H1 (cell line): ENCODE results near the gene ENPP3. TPM values are rescaled to one million over a fixed set of nuclear protein-coding genes. Genes with fewer than 3 reads are reported as not detected.

Experiments used
- CTCF ChIA-PET: fragments of 300-600 bp; sonication (Branson Sonifier 250); formaldehyde crosslinking; loops from one replicate; lab custom pipeline; 2021; ENCODE audit not compliant: partially characterized antibody; lab: Charles Lee
- POLR2A ChIA-PET: fragments of 300-600 bp; sonication (Branson Sonifier 250); formaldehyde crosslinking; loops from one replicate; lab custom pipeline; 2021; ENCODE audit warnings: inconsistent platforms; ENCODE audit not compliant: partially characterized antibody; lab: Charles Lee
- DNase-seq, 2 experiments: peaks; one replicate each; pipeline versions ENCODE4 v3.0.0 to v3.0.0-alpha.2; 2010 to 2022; ENCODE audit warnings: low spot score in 2 of 2, low read depth in 1 of 2, mixed read lengths in 1 of 2
- FAIRE-seq: peaks from 2 replicates; lab custom pipeline; 2011; peaks lifted over from hg19 to GRCh38; lab: Jason Lieb, UNC
- H2AFZ ChIP-seq: 2 replicates; pipeline ENCODE4 v1.8.1; 2012; ENCODE audit warnings: low read length, inconsistent platforms
- H2AK5ac ChIP-seq: 2 replicates; pipeline ENCODE4 v1.6.1; 2013; ENCODE audit warnings: low read depth, low read length
- H2BK120ac ChIP-seq: replicated peaks from 2 replicates; pipeline ENCODE3; 2013; ENCODE audit warnings: low read depth, low read length, inconsistent platforms
- H2BK12ac ChIP-seq: 2 replicates; pipeline ENCODE4 v1.6.1; 2013; ENCODE audit warnings: low read depth, low read length
- H2BK15ac ChIP-seq: 2 replicates; pipeline ENCODE4 v1.6.1; 2013; ENCODE audit warnings: low read length
- H2BK20ac ChIP-seq: 2 replicates; pipeline ENCODE4 v1.6.1; 2013; ENCODE audit warnings: low read length
- H2BK5ac ChIP-seq: 2 replicates; pipeline ENCODE4 v1.6.1; 2013; ENCODE audit warnings: low read depth, low read length
- H3K14ac ChIP-seq: 2 replicates; pipeline ENCODE4 v1.6.1; 2013; ENCODE audit warnings: inconsistent platforms; ENCODE audit not compliant: insufficient read length
- H3K18ac ChIP-seq: 2 replicates; pipeline ENCODE4 v1.6.1; 2013; ENCODE audit warnings: low read length; ENCODE audit errors: extremely low read depth
- H3K23ac ChIP-seq: 2 replicates; pipeline ENCODE4 v1.6.1; 2013; ENCODE audit warnings: inconsistent platforms; ENCODE audit not compliant: insufficient read length
- H3K23me2 ChIP-seq: 2 replicates; pipeline ENCODE4 v1.6.1; 2013; ENCODE audit warnings: low read depth, low read length
- H3K27ac ChIP-seq: 2 replicates; pipeline ENCODE4 v1.6.1; 2011; ENCODE audit warnings: low read depth, low read length, inconsistent platforms
- H3K27me3 ChIP-seq, 4 experiments: replicated peaks in 1 of 4; 1 replicate in 1 of 4; 2 replicates in 3 of 4; pipeline versions ENCODE4 v1.6.1 to v1.8.1; 2011 to 2013; ENCODE audit warnings: low read length in 3 of 4, mild to moderate bottlenecking in 3 of 4, inconsistent platforms in 2 of 4, mixed read lengths in 2 of 4, moderate library complexity in 1 of 4; ENCODE audit not compliant: control insufficient read depth in 3 of 4, insufficient read depth in 3 of 4; ENCODE audit errors: extremely low read depth in 1 of 4
- H3K36me3 ChIP-seq, 4 experiments: 2 replicates each; pipeline versions ENCODE4 v1.6.1 to v1.8.1; 2011 to 2013; ENCODE audit warnings: mild to moderate bottlenecking in 4 of 4, low read length in 3 of 4, moderate library complexity in 2 of 4, control low read depth in 1 of 4, inconsistent platforms in 1 of 4; ENCODE audit not compliant: insufficient read depth in 4 of 4, control insufficient read depth in 2 of 4
- H3K4ac ChIP-seq: replicated peaks from 2 replicates; pipeline ENCODE3; 2013; ENCODE audit warnings: low read length, low read depth, mixed read lengths, inconsistent platforms; ENCODE audit not compliant: insufficient read length
- H3K4me1 ChIP-seq, 4 experiments: replicated peaks in 1 of 4; 1 replicate in 1 of 4; 2 replicates in 3 of 4; pipeline versions ENCODE4 v1.6.1 to v1.8.1; 2011 to 2013; ENCODE audit warnings: low read length in 3 of 4, inconsistent platforms in 2 of 4, mixed read lengths in 1 of 4; ENCODE audit not compliant: insufficient read depth in 4 of 4, control insufficient read depth in 3 of 4
- H3K4me2 ChIP-seq, 2 experiments: 2 replicates each; pipeline versions ENCODE4 v1.6.1 to v1.8.1; 2011 to 2013; ENCODE audit warnings: low read depth in 2 of 2, low read length in 2 of 2, control low read depth in 1 of 2, inconsistent platforms in 1 of 2, mild to moderate bottlenecking in 1 of 2; ENCODE audit not compliant: insufficient read depth in 1 of 2
- H3K4me3 ChIP-seq, 4 experiments: fragments of 200-600, 300-600 bp in 1 of 4; sonication (generic), shearing (Covaris generic), sonication (Bioruptor Twin) in 1 of 4; 2 replicates each; pipeline versions ENCODE4 v1.5.1 to v1.8.1; 2011 to 2016; ENCODE audit warnings: low read length in 4 of 4, low read depth in 3 of 4, control low read depth in 2 of 4, inconsistent platforms in 2 of 4, mild to moderate bottlenecking in 2 of 4, mixed read lengths in 1 of 4, moderate library complexity in 1 of 4; ENCODE audit not compliant: insufficient read depth in 2 of 4; ENCODE audit errors: extremely low read depth in 1 of 4
- H3K56ac ChIP-seq: replicated peaks from 2 replicates; pipeline ENCODE3; 2013; ENCODE audit warnings: low read depth, mild to moderate bottlenecking, mixed read lengths, low read length, inconsistent platforms; ENCODE audit not compliant: insufficient read length
- H3K79me1 ChIP-seq: 2 replicates; pipeline ENCODE4 v1.6.1; 2013; ENCODE audit warnings: low read depth, low read length, control low read depth
- H3K79me2 ChIP-seq, 2 experiments: 2 replicates each; pipeline versions ENCODE4 v1.6.1 to v1.8.1; 2012 to 2013; ENCODE audit warnings: low read length in 2 of 2, mild to moderate bottlenecking in 2 of 2, inconsistent platforms in 1 of 2; ENCODE audit not compliant: insufficient read depth in 2 of 2, control insufficient read depth in 1 of 2
- H3K9ac ChIP-seq, 4 experiments: replicated peaks in 1 of 4; 1 replicate in 1 of 4; 2 replicates in 3 of 4; pipeline versions ENCODE4 v1.6.1 to v1.8.1; 2011 to 2013; ENCODE audit warnings: low read depth in 3 of 4, low read length in 3 of 4, control low read depth in 2 of 4, mild to moderate bottlenecking in 2 of 4, moderate library complexity in 2 of 4, inconsistent platforms in 1 of 4; ENCODE audit errors: extremely low read depth in 1 of 4
- H3K9me3 ChIP-seq, 2 experiments: 2 replicates each; pipeline versions ENCODE4 v1.6.1 to v1.8.1; 2012 to 2013; ENCODE audit warnings: mild to moderate bottlenecking in 2 of 2, moderate library complexity in 2 of 2, control low read depth in 1 of 2, inconsistent platforms in 1 of 2, low read depth in 1 of 2, low read length in 1 of 2, mixed read lengths in 1 of 2; ENCODE audit not compliant: insufficient read depth in 2 of 2
- H4K20me1 ChIP-seq, 2 experiments: replicated peaks in 1 of 2; 2 replicates each; pipeline versions ENCODE3 to v1.8.1; 2011 to 2013; ENCODE audit warnings: inconsistent platforms in 2 of 2, low read length in 2 of 2, mild to moderate bottlenecking in 1 of 2; ENCODE audit not compliant: insufficient read depth in 2 of 2, control insufficient read depth in 1 of 2
- H4K5ac ChIP-seq: 2 replicates; pipeline ENCODE4 v1.6.1; 2013; ENCODE audit warnings: low read length, low read depth, mixed read lengths, inconsistent platforms; ENCODE audit not compliant: insufficient read length
- H4K8ac ChIP-seq: 2 replicates; pipeline ENCODE4 v1.8.0; 2013; ENCODE audit warnings: mild to moderate bottlenecking, moderate library complexity, low read length, inconsistent platforms; ENCODE audit not compliant: insufficient read depth; ENCODE audit errors: extremely low read depth
- H4K91ac ChIP-seq: replicated peaks from 2 replicates; pipeline ENCODE3; 2013; ENCODE audit warnings: low read length, mixed read lengths, inconsistent platforms; ENCODE audit not compliant: insufficient read length
- BACH1 ChIP-seq: IDR thresholded peaks from 2 replicates; pipeline ENCODE4 v1.6.1; 2012; ENCODE audit warnings: low read length, improper control_type of control experiment
- TAF1 ChIP-seq: IDR thresholded peaks from 2 replicates; pipeline ENCODE4 v1.6.1; 2011; ENCODE audit warnings: mild to moderate bottlenecking, low read depth, low read length
- WGBS, 2 experiments: shearing (Covaris generic) in 1 of 2; methylation state at CpG; one replicate each; pipeline versions ENCODE4 v1.1.6 to v1.1.7; 2013 to 2015; ENCODE audit warnings: low lambda C conversion rate in 2 of 2, mixed read lengths in 2 of 2, inconsistent platforms in 1 of 2, low coverage in 1 of 2, missing lambda C conversion rate in 1 of 2; ENCODE audit not compliant: insufficient replicate concordance in 2 of 2, insufficient coverage in 1 of 2, insufficient read length in 1 of 2; ENCODE audit errors: extremely low coverage in 1 of 2, missing lambda C conversion rate in 1 of 2; 5-methylcytosine and 5-hydroxymethylcytosine counted together
- polyA plus RNA-seq, 7 experiments: library from polyadenylated mRNA; depleted of rRNA in 3 of 7; stranded (reverse) in 5 of 7; unstranded in 2 of 7; fragments of >200 nt in 5 of 7; fragments of 200-250 nt in 2 of 7; gene quantifications; 1 replicate in 5 of 7; 2 replicates in 1 of 7; 4 replicates in 1 of 7; pipeline versions ENCODE4 v1.2.1 to v1.2.3, GENCODE V29; 2011 to 2013; ENCODE audit warnings: missing spikeins in 2 of 7, mixed read lengths in 2 of 7
- total RNA-seq: library from RNA; stranded (reverse); fragmentation: NEBNext Ultra II Directional; extraction: Animal tissue kit (Norgen Biotek cat#: 25700); gene quantifications from 2 replicates; pipeline ENCODE4 v1.2.1, GENCODE V29; 2021

Gene ENPP3
- total and polyA plus RNA-seq, 2 of the 8 experiments (the other 6 are each of a cell fraction or from before 2014, with no cell fraction given), result 0.11 TPM; not detected in 1

- Histone ChIP-seq H3K18ac (no peak overlapping the region), H3K23me2 (no peaks in the 10 kb centered on the region), H2AFZ (no peak overlapping the region), H3K36me3 (no peaks in the 10 kb centered on the region), H3K27me3 (no peaks in the 10 kb centered on the region), H2BK120ac (no peak overlapping the region), H3K9me3 (no peaks in the 10 kb centered on the region), H4K5ac (no peak overlapping the region), H3K4me1 (no peaks in the 10 kb centered on the region), H2AK5ac (no peak overlapping the region), H3K4ac (no peak overlapping the region), H3K56ac (no peak overlapping the region), H3K9ac (no peak overlapping the region), H3K79me2 (no peaks in the 10 kb centered on the region), H3K23ac (no peak overlapping the region), H2BK12ac (no peak overlapping the region), H4K20me1 (no peaks in the 10 kb centered on the region), H3K14ac (no peak overlapping the region), H4K91ac (no peak overlapping the region), H2BK20ac (no peak overlapping the region), H2BK5ac (no peak overlapping the region), H3K27ac (no peak overlapping the region), H3K4me2 (no peak overlapping the region), H2BK15ac (no peak overlapping the region), H3K4me3 (no peak overlapping the region), H3K79me1 (no peaks in the 10 kb centered on the region), H4K8ac (no peak overlapping the region)
- ChIA-PET POLR2A (no interaction called here), CTCF (interaction anchor here (1.5 kb wide), 1 partner anchor 18 kb away, joined by 4 read pairs; no protein-coding TSS in a partner anchor)
- WGBS, 2 experiments, result 93% methylated on average over 1 of the region's 1 CpG; no CpG with 5 or more reads in 1 of the 2 experiments
- no peak for FAIRE-seq
- DNase-seq, result no peak
- no peak for TF ChIP-seq BACH1
- TF ChIP-seq TAF1, result no peak
Measured at GRCh38 chr6:131736811-131737210, 99.7 kb downstream of the ENPP3 start.
